K562 (cell line): ENCODE data around the gene SYT7. TPM values are rescaled to one million over a fixed set of nuclear protein-coding genes. Genes with fewer than 3 reads are reported as not detected.

Experiments
- ATAC-seq: fragments of 200-7000 bp; cut with Tn5 transposase; 3 replicates; pipeline ENCODE4 v1.9.1; 2020; ENCODE audit warnings: moderate library complexity
- BruUV-seq: library from RNA; stranded (reverse); fragments of 400-500 nt; replicated peaks from 2 replicates; lab custom pipeline; 2021; lab: Mats Ljungman, UMichigan
- CTCF ChIA-PET: fragments of 300-600 bp; formaldehyde crosslinking; extraction: SDS; loops from one replicate; lab custom pipeline; 2021; ENCODE audit warnings: low intra/inter-chr PET ratio; lab: Yijun Ruan, JAX
- POLR2A ChIA-PET: fragments of 300-600, 350-650 bp; sonication (Branson Sonifier 250); formaldehyde crosslinking; extraction: SDS; loops from one replicate; lab custom pipeline; 2021; ENCODE audit warnings: antibody characterized with exemption, inconsistent platforms; lab: Yijun Ruan, JAX
- DNase-seq, 4 experiments: peaks; one replicate each; pipeline versions ENCODE4 v3.0.0 to v3.0.0-alpha.2; 2011 to 2018; ENCODE audit warnings: low spot score in 3 of 4, mixed read lengths in 3 of 4; ENCODE audit errors: extremely low read depth in 1 of 4
- FAIRE-seq: peaks from 2 replicates; lab custom pipeline; 2011; peaks lifted over from hg19 to GRCh38; lab: Jason Lieb, UNC
- H2AFZ ChIP-seq: 2 replicates; pipeline ENCODE4 v1.6.0; 2011; ENCODE audit warnings: low read depth, low read length, control low read depth, inconsistent platforms
- H3K27ac ChIP-seq: fragments of 200-600 bp; 3 replicates; pipeline ENCODE4 v1.8.0; 2011; ENCODE audit warnings: low read depth, mild to moderate bottlenecking, control low read depth, inconsistent platforms, low read length, moderate library complexity, mixed read lengths; ENCODE audit errors: extremely low read depth
- H3K27me3 ChIP-seq, 2 experiments: fragments of 300-600 bp in 1 of 2; 2 replicates in 1 of 2; 3 replicates in 1 of 2; pipeline versions ENCODE4 v1.6.0 to v1.8.0; 2011; ENCODE audit warnings: inconsistent platforms in 2 of 2, low read length in 2 of 2, mild to moderate bottlenecking in 1 of 2, mixed read lengths in 1 of 2, moderate library complexity in 1 of 2; ENCODE audit not compliant: control insufficient read depth in 2 of 2, insufficient read depth in 2 of 2
- H3K36me3 ChIP-seq: fragments of 300-600 bp; 3 replicates; pipeline ENCODE4 v1.8.0; 2011; ENCODE audit warnings: mild to moderate bottlenecking, low read length, inconsistent platforms; ENCODE audit not compliant: control insufficient read depth, insufficient read depth
- H3K4me1 ChIP-seq, 2 experiments: fragments of 200-600 bp in 1 of 2; replicated peaks in 1 of 2; 2 replicates in 1 of 2; 3 replicates in 1 of 2; pipeline versions ENCODE4 v1.5.1 to v1.8.0; 2011; ENCODE audit warnings: inconsistent platforms in 2 of 2, low read length in 2 of 2, mild to moderate bottlenecking in 1 of 2, mixed read lengths in 1 of 2, moderate library complexity in 1 of 2; ENCODE audit not compliant: control insufficient read depth in 2 of 2, insufficient read depth in 2 of 2
- H3K4me2 ChIP-seq: 2 replicates; pipeline ENCODE4 v1.6.1; 2011; ENCODE audit warnings: low read length, control low read depth, inconsistent platforms, mixed read lengths; ENCODE audit not compliant: insufficient read depth
- H3K4me3 ChIP-seq: fragments of 200-600 bp; sonication (generic), shearing (Covaris generic); 2 replicates; pipeline ENCODE4 v1.5.1; 2016; ENCODE audit warnings: control low read depth, inconsistent platforms
- H3K79me2 ChIP-seq: fragments of 200-600 bp; 3 replicates; pipeline ENCODE4 v1.8.0; 2011; ENCODE audit warnings: low read length, inconsistent platforms; ENCODE audit not compliant: control insufficient read depth, insufficient read depth
- H3K9ac ChIP-seq, 2 experiments: 2 replicates each; pipeline versions ENCODE4 v1.6.0 to v1.6.1; 2011; ENCODE audit warnings: low read depth in 2 of 2, low read length in 2 of 2, control low read depth in 1 of 2, inconsistent platforms in 1 of 2, mild to moderate bottlenecking in 1 of 2, mixed read lengths in 1 of 2; ENCODE audit not compliant: insufficient read depth in 1 of 2
- H3K9me1 ChIP-seq: one replicate; pipeline ENCODE4 v1.6.0; 2011; ENCODE audit warnings: inconsistent platforms, mild to moderate bottlenecking, low read length, moderate library complexity; ENCODE audit not compliant: control insufficient read depth, insufficient read depth
- H3K9me3 ChIP-seq: replicated peaks from 2 replicates; pipeline ENCODE4 v1.5.1; 2011; ENCODE audit warnings: low read depth, low read length, inconsistent platforms; ENCODE audit not compliant: control insufficient read depth, insufficient read depth
- H4K20me1 ChIP-seq: replicated peaks from 2 replicates; pipeline ENCODE4 v1.6.1; 2011; ENCODE audit warnings: low read length, inconsistent platforms, mixed read lengths; ENCODE audit not compliant: control insufficient read depth, insufficient read depth
- NCOA4 ChIP-seq: fragments of 450-650 bp; IDR thresholded peaks from 2 replicates; pipeline ENCODE4 v1.6.1; 2018; ENCODE audit warnings: mild to moderate bottlenecking; ENCODE audit not compliant: partially characterized antibody
- NFE2 ChIP-seq: IDR thresholded peaks from 2 replicates; pipeline ENCODE4 v1.6.1; 2014; ENCODE audit warnings: antibody characterized with exemption, low read depth
- NR4A1 ChIP-seq, 2 experiments: fragments of 250-450 bp in 1 of 2; fragments of 450-650 bp in 1 of 2; sonication (Bioruptor Pico) in 1 of 2; IDR thresholded peaks; 2 replicates each; pipeline versions ENCODE4 v1.4.0 to v1.6.1; 2016 to 2020; ENCODE audit warnings: mild to moderate bottlenecking in 2 of 2, missing compliant biosample characterization in 1 of 2, missing genetic modification characterization in 1 of 2, moderate library complexity in 1 of 2
- PTRF ChIP-seq: fragments of 450-650 bp; IDR thresholded peaks from 2 replicates; pipeline ENCODE4 v1.6.1; 2016; ENCODE audit warnings: mild to moderate bottlenecking, missing genetic modification characterization, missing compliant biosample characterization
- SIN3B ChIP-seq: fragments of 450-650 bp; IDR thresholded peaks from 2 replicates; pipeline ENCODE4 v1.6.1; 2017; ENCODE audit warnings: low read depth, mild to moderate bottlenecking, moderate library complexity
- WGBS: fragments of 100-300 bp; shearing (Covaris generic); methylation state at CpG from one replicate; pipeline ENCODE4 v1.1.6; 2016; ENCODE audit warnings: low coverage, mixed read lengths; ENCODE audit not compliant: insufficient coverage; ENCODE audit errors: missing lambda C conversion rate; 5-methylcytosine and 5-hydroxymethylcytosine counted together
- in situ Hi-C: fragments of 300-500 bp; cut with MboI; formaldehyde crosslinking; loops from 4 replicates; pipeline ENCODE4 v1.15.0; 2018; ENCODE audit warnings: inconsistent platforms, mixed read lengths
- intact Hi-C: fragments of 100-400 bp; cut with micrococcal nuclease; formaldehyde crosslinking; loops from 2 replicates; pipeline ENCODE4 v1.14.2; 2022
- polyA plus RNA-seq, 8 experiments: library from polyadenylated mRNA; depleted of rRNA in 4 of 8; stranded (reverse) in 5 of 8; unstranded in 3 of 8; fragments of >200 nt; fragmentation: Nextera tagmentation in 2 of 8; fragmentation: Illumina TruSeq in 1 of 8; extraction: Ambion mirVana in 2 of 8; extraction: Trizol in 1 of 8; gene quantifications; 2 replicates each; pipeline versions ENCODE4 v1.2.1 to v1.2.3, GENCODE V29; 2011 to 2014; ENCODE audit warnings: inconsistent platforms in 1 of 8, missing spikeins in 1 of 8
- total RNA-seq, 7 experiments: library from RNA; depleted of rRNA in 6 of 7; stranded (reverse); fragments of >200 nt in 6 of 7; fragmentation: Illumina TruSeq in 2 of 7; extraction: Trizol in 2 of 7; gene quantifications; 2 replicates each; pipeline versions ENCODE4 v1.2.1 to v1.2.3, GENCODE V29; 2011 to 2021; ENCODE audit warnings: low replicate concordance in 1 of 7
- TF ChIP-seq, protein P1 (sequence below): fragments of 450-650 bp; formaldehyde crosslinking; IDR thresholded peaks from 2 replicates; pipeline ENCODE4 v1.4.0; 2022; ENCODE audit warnings: mild to moderate bottlenecking, moderate library complexity
- TF ChIP-seq, protein P2 (sequence below): sonication (generic); formaldehyde crosslinking; IDR thresholded peaks from 2 replicates; pipeline ENCODE4 v1.8.1; 2023; ENCODE audit warnings: mild to moderate bottlenecking, missing genetic modification reagents
- TF ChIP-seq, protein P3 (sequence below): IDR thresholded peaks from 2 replicates; pipeline ENCODE4 v1.6.1; 2012; ENCODE audit warnings: low read depth, low read length, improper control_type of control experiment, borderline replicate concordance

The SYT7 gene
- total and polyA plus RNA-seq, 9 of the 15 experiments (the other 6 are each of a cell fraction or from before 2014, with no cell fraction given), result 0.01 to 0.51 (median 0.16) TPM; not detected in 1

DNA sequence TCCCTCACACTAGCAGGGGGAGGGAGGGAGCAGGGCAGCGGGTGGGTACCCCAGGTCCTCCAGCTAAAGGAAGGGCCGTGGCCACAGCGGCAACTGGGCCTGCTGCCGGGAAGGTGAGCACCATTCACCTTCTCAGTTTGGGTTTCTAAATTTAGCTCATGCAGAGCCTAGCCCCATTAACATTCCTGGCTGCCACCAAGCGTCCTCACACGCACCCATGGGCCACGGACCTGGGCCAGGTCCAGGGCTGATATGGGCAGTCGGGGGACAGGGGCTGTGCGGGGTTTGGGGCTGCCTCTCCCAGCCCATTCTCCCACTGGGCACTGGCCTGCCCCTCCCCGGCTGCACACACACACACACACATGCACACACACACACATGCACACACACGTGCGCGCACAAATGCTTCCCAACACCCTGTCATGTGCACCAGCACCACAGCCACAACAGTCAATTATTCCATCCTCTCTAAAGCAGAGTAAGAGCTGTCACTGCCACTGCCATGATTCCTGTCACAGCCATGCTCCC is 28.7 kb downstream of the SYT7 start:
- CTCF ChIA-PET, result no interaction called here
- BruUV-seq, result no TSS peak
- 6% methylated on average over 11 of the region's 13 CpGs for WGBS
- H2AFZ ChIP-seq, result no peak overlapping the region
- no peak overlapping the region for H3K9ac ChIP-seq
- DNase-seq (no peak), FAIRE-seq (no peak), ATAC-seq (no peak)
- peaks cover 0 to 40% of the 10 kb centered on the region in 2 experiments; a peak in 4 of 5 replicates for H3K4me1 ChIP-seq
- H3K27me3 ChIP-seq, result peaks cover 11 to 88% of the 10 kb centered on the region in 2 experiments; a peak in 4 of 5 replicates
- intact Hi-C loops, result no loop called here
- H3K9me1 ChIP-seq, result no peaks in the 10 kb centered on the region
- no peaks in the 10 kb centered on the region for H3K79me2 ChIP-seq
- H3K9me3 ChIP-seq, result no peaks in the 10 kb centered on the region
- H4K20me1 ChIP-seq, result peaks cover 11% of the 10 kb centered on the region; the same call in 1 of the 2 replicates
- POLR2A ChIA-PET, result interaction anchor here (1.0 kb wide), 2 partner anchors 9 to 11 kb away, joined by 3 to 4 read pairs; no protein-coding TSS in a partner anchor
- in situ Hi-C loops, result no loop called here
- no peak overlapping the region for H3K27ac ChIP-seq
- no peak overlapping the region for H3K4me2 ChIP-seq
- H3K4me3 ChIP-seq, result no peak overlapping the region
- no peaks in the 10 kb centered on the region for H3K36me3 ChIP-seq
- TF ChIP-seq NR4A1 (CRISPR knock-in tag; IDR thresholded peaks at IDR 0.05), result no peak
- TF ChIP-seq NR4A1 (tag; IDR thresholded peaks at IDR 0.05), result no peak
- TF ChIP-seq NFE2, result no peak
- no peak for TF ChIP-seq PTRF (tag)
- TF ChIP-seq, protein P1, sequence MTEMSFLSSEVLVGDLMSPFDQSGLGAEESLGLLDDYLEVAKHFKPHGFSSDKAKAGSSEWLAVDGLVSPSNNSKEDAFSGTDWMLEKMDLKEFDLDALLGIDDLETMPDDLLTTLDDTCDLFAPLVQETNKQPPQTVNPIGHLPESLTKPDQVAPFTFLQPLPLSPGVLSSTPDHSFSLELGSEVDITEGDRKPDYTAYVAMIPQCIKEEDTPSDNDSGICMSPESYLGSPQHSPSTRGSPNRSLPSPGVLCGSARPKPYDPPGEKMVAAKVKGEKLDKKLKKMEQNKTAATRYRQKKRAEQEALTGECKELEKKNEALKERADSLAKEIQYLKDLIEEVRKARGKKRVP, result no peak
- no peak for TF ChIP-seq SIN3B
- TF ChIP-seq, protein P2, sequence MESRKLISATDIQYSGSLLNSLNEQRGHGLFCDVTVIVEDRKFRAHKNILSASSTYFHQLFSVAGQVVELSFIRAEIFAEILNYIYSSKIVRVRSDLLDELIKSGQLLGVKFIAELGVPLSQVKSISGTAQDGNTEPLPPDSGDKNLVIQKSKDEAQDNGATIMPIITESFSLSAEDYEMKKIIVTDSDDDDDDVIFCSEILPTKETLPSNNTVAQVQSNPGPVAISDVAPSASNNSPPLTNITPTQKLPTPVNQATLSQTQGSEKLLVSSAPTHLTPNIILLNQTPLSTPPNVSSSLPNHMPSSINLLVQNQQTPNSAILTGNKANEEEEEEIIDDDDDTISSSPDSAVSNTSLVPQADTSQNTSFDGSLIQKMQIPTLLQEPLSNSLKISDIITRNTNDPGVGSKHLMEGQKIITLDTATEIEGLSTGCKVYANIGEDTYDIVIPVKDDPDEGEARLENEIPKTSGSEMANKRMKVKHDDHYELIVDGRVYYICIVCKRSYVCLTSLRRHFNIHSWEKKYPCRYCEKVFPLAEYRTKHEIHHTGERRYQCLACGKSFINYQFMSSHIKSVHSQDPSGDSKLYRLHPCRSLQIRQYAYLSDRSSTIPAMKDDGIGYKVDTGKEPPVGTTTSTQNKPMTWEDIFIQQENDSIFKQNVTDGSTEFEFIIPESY, result no peak
- TF ChIP-seq, protein P3, sequence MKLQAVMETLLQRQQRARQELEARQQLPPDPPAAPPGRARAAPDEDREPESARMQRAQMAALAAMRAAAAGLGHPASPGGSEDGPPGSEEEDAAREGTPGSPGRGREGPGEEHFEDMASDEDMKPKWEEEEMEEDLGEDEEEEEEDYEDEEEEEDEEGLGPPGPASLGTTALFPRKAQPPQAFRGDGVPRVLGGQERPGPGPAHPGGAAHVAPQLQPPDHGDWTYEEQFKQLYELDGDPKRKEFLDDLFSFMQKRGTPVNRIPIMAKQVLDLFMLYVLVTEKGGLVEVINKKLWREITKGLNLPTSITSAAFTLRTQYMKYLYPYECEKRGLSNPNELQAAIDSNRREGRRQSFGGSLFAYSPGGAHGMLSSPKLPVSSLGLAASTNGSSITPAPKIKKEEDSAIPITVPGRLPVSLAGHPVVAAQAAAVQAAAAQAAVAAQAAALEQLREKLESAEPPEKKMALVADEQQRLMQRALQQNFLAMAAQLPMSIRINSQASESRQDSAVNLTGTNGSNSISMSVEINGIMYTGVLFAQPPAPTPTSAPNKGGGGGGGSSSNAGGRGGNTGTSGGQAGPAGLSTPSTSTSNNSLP, result no peak
- no peak for TF ChIP-seq NCOA4
